HG02973 (cell line): ENCODE data around the gene SDK2.

ENCODE experiments used
- ATAC-seq: cut with Tn5 transposase; IDR thresholded peaks from one replicate; pipeline ENCODE4 v1.9.1; 2021; ENCODE audit warnings: moderate library complexity; ENCODE audit not compliant: unreplicated experiment

Gene SDK2

DNA sequence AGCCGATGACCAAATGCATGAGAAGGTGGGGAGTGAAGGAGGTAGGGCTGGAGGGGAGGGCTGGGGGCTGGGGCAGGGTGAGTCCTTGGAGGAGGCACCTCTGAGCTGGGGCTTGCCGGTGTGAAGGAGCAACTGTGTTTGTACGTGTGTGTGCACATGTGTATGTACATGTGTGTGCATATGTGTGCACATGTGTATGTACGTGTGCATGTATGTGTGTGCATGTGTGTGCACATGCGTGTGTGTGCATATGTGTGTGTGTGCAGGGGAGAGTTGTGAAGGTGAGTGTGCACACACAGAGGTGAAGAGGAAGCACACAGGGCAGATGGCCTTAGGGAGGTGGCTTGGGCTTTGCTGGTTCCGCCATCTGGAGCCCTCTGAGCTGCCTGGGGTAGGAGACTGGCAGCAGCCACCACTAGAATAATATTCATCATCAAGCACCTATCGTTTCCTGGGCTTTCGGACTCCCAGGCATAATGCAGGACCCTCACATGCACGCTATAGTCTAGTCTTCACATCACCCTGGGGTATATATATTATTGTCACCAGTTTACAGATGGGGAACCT lies 211.5 kb downstream of the SDK2 start:
- no peak for ATAC-seq

DNA sequence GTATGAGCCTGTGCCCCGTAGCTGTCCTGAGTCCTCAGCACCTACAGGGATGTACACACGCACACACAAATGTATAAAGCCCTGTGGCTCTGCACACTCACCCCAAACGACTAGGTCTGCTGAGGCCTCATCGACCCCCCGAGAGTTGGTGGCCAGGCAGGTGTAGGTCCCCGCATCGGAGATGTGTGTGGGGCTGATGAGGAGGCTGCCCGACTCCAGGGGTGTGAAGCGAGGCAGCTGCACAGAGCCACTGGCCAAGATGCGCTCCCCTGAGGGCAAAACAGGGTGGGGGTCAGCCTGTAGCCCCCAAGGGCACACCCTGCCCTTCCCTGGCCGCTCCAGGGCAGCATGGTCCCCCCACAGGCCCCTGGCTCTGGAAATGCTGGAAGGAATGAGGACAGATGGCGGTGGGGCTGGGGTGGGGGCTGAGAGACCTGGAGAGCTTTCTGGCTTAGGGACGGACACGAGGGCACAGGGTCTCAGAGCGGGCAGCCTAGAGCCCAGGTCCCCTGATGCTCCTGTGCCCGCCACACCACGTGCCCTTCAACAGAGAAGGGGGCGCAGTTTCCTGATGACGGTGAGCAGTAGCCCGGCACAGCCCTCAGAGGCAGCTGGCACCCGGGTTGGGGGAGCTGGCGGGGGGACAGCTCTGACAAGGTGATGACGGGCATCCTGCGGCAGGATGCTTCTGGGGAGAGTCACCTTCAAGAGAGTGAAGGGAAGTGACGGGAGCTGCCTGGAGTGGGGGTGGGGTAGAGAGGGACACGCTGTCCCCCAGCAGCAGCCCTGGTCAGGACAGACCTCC lies 212.6 kb downstream of the SDK2 start:
- no peak for ATAC-seq

DNA sequence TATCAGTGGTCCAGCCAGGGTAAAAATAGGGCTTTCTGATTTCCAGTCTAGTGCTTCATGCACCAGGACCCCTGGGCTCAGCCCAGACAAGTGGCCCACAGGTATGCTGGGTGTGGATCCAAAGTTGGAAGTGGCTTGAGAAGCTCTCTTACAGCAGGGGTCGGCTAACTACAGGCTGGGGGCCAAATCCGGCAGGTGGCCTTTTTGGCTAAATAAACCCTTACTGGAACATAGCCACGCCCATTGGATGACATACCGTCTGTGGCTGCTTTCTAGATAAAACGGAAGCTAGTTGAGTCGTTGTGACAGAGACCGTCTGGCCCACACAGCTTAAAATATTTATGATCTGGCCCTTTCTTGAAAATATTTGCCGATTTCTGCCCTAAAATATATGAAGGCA lies 213.4 kb downstream of the SDK2 start:
- no peak for ATAC-seq

DNA sequence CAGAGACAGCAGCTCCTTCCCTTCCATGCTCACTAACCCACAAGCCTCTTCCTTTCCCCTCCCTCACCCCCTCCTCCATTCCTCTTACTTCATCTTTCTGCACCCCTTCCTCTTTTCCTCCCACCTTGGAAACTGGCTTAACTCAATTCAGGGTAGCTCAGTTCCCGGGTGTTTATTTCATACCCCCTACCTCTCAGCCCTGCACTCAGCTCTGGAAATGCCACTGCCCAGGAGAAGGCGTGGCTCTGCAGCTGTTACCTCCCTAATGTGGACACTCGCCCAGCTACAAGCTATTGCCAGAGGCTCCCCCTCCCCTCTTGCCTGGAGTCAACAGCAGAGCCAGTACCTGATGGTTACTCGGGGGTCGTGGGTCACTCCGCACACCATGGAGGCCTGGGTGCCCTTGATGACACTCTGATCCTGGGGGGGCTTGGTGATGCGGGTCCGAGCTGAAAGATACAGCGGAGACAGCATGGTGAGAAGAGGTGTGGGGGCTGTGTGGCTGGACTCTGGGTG lies 214.0 kb downstream of the SDK2 start:
- ATAC-seq: no peak

DNA sequence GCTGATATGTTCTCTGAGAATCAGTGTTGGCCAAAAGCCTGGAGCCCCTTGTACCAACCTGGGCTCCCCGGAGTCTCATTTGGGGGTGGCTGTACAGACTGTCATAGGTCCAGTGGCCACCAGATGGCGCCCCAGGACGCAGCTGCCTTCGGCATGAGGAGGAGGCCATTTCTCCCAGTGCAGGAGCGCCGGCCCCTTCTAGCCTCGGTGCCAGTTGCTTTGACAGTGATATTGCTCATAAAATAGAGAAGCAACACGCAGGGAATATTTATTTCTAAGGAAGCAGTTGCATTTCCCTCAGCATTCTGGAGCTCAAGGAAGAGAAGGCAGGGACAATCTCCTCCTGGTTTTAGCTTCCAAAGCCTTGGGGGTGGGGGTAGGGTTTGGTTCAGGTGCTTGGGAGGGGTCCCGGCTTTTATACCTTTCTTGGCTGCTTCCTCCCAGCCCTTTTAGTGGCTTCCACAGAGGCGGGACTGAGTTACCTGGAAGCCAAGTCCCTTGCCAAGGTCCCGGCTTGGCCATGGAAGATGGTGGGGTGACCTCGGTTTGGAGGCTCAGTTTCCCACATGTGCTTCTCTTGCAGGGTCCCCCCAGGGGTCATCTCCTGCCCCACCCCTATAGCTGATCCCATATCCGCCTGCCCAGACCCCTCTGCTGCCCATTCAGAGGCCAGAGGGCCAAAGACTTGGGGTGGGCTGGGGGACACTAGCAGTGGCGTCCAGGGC lies 214.6 kb downstream of the SDK2 start:
- ATAC-seq: peak; percentile 81

DNA sequence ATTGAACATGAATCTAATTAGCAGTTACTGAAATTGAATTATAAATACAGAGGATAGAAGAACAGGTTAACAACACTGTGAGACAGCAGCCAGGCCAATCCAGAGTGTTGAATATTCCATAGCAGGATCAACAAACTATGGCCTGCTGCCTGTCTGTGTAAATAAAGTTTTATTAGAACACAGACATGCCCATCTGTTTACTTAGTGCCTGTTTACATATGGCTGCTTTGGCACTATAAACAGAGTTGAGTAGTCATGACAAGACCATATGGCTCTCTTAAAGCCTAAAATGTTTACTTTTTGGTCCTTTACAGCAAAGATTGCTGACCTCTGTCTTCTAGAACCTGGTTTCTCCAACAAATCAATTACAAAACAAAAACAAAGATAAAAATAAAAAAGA lies 217.0 kb downstream of the SDK2 start:
- ATAC-seq: no peak

DNA sequence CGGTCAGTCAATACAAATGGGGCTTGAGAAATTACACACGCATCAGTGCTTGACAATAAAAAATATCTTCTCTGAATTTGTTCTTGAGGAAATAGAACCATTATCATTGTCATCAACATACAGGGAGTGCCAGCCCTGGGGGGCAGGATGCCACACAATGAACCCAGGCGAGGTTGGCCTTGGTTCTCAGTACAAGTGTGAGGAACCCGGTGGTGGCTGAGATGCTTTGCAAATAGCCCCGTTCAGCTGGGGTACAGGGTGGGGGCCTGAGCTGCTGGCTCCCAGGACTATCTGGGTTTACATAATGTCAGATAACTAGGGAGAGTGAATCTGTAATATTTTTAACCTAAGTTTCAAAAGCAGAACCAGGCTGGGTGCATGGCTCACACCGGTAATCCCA lies 219.7 kb downstream of the SDK2 start:
- no peak for ATAC-seq

DNA sequence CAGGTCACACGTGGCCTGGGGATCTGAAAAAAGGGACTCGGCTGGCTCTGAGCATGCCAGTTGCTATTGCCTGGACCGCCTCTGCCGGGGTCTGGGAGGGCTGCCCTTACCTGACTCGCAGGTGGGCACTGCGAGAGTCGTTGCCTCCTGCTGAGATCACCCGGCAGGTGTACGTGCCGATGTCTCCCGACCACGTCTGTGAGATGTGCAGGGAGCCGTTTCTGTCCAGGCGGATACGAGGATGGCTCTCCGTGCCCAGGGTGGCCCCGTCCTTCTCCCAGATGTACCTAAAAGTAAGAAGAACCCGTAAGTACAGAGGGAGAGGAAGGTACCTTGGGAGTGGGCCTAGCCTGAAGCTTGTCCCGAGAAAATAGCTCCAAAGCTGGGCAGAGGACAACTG lies 220.4 kb downstream of the SDK2 start:
- ATAC-seq: no peak

DNA sequence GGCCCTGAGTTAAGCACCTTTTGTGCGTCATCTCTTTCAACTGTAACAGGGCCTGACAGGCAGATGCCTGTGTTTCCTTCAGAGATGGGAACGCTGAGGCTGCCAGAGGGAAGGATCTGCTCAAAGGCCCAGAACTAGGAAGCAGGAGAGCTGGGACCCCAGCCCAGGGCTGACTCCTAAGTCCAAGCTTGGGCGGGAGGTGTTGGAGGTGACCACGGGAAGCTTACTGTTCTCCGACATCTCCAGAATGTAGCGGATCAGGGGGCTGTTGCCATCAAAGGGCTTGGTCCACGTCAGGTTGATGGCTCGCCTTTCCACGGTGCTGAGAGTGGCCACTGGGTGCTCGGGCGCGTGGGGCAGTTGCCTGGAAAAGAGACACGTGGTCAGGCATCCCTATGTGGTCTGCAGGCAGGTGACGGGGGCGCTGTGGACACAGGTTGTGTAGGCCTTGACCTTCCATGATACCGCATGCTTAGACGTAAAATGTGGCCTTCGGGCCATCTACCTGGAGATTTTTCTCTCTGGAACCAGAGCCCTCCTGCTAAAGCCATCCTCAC lies 221.0 kb downstream of the SDK2 start:
- no peak for ATAC-seq

DNA sequence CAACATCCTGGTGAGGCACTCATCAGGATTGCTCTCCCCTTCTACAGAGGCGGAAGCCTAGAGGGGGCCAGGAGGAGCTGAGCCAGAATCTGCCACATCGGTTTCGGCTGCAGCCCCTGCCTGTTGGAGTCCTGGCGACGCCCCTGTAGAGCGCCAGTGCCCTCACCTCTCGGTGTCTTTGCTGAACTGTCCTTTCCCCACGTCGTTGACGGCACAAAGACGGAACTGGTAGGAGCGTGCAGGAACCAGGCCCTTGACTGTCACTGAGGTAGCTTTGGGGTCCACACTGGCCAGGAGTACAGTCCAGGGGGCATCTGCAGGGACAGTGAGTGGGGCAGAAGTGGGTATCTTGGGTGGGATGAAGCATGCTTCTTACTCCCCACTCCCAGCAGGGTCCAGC lies 222.1 kb downstream of the SDK2 start:
- ATAC-seq: no peak

DNA sequence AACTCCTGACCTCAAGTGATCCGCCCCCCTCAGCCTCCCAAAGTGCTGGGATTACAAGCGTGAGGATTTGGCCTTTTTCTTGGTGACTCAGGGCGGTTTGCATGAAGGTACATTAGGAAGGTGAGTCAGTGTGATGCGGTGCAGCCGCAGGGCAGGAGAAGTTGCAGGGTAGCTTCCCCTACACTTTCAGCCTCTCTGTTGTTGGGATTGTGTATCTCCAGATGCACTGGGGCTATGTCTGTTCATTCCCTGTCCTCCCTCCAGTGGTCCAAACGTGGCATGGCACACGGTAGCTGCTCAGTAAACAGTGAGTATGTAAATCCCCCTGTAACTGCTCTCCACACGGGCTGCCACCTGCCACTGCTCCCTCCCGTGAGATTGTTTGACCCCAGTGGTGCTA lies 223.3 kb downstream of the SDK2 start:
- no peak for ATAC-seq

DNA sequence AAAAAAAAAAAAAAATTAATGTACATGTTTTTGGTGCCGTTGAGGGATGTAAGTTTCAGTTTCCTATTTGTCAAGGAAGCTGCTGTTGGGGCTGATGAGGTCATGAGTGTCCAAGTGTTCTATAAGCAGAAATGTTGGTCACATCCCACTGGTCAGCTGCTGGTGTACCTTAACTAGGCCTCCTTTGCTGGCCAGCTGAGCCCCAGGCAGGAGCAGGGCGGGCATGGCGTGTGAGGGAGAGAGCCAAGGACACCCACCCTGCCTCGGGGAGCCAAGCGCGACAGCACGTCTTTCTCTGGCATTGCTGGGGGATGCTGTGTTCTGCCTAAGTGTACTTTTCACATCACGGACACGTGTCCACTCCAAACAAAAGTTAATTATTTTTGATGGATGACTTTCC lies 224.4 kb downstream of the SDK2 start:
- no peak for ATAC-seq

DNA sequence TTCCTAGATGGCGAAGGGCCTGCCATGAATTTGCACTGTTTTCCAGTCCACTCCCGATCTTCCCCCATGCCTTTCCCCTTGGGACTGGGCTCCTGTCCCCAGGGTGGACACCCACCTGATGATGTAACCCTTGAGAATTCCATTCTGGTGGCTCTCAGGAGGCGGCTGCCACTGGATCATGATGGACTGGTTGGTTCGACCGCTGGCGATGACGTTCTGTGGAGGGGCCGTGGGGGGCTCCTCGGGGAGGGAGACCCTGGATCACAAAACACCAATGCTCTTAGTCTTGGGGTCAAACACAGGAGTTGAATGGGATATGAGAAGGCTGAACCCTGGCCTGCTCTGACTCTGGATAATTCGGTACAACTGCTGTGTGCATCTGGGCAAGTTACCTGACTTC lies 225.2 kb downstream of the SDK2 start:
- ATAC-seq: no peak

DNA sequence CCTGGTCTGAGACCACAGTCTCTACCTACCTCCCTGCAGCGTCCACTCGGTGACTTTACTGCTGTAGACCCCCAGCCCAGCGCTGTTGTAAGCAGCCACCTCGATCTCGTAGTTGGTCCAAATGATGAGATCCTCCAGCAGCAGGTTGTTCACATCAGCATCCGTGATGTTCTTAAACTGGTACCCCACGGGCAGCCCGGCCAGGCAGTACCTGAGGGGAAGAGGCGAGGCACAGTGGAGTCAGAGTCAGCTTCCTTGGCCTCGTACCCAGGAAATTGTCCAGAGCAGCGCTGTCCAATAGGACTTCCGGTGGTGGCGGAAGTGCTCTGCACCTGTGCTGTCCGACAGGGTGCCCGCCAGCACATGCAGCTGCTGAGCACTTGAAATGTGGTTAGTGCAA lies 228.5 kb downstream of the SDK2 start:
- no peak for ATAC-seq

DNA sequence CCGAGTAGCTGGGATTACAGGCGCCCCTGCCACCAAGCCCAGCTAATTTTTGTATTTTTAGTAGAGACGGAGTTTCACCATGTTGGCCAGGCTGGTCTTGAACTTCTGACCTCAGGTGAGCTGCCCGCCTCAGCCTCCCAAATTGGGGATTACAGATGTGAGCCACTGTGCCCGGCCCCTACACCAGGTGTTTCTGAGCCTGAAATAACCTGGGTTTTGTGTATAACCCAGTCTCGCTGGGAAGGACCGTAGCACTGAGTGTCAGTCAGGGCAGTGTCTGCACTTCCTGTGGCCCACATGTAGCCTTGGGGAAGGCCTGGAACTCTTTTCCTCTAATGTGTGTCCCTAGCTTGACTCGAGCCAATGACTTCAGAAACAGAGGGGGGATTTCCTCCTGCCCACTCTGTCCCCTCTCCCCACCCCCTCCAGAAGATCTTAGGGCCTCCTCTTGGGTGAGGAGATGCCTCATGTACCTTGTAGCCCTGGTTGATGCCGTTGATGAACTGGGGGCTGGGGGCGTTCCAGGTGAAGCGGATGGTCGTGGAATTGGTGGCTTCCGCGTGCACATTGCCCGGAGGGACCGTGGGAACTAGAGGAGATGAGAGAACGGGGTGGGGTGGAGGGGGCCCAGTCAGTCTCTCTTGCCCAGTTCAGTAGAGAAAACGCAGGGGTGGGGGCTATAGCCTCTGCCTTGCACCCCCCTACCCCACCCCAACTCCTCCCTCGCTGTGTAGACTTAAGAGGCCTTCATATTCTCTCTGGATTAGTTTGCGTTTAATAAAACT lies 229.9 kb downstream of the SDK2 start:
- no peak for ATAC-seq

DNA sequence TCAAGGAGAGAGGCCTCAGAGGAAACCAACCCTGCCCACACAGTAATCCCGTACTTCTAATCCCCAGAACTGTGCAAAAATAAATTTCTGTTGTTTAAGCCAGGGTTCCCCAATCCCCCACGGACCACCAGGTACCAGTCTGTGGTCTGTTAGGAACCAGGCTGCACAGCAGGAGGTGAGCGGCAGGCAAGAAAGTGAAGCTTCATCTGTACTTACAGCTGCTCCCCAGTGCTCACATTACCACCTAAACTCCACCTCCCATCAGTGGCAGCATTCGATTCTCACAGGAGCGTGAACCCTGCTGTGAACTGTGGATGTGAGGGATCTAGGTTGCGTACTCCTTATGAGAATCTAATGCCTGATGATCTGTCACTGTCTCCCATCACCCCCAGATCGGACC lies 231.3 kb downstream of the SDK2 start:
- no peak for ATAC-seq

DNA sequence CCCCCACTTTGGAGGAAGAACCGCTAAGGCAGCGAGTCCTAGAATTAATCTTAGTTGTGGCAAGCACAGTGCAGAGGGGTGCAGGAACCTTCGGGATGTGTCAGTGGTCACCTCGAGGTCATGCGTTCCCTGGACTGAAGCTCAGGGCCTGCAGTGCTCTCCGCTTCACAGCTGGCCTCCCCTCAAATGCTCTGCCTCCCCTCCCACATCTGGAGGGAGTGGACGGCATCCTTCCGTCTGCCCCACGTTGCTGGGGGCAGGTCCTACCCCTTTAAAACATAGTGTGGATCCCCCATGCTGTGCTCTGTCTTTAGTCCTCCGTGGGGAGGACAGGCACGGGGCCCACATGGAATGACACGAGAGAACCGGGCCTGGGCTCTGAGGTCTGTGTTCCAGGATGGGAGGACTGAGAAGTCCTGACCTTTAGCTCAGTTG lies 232.9 kb downstream of the SDK2 start:
- no peak for ATAC-seq

DNA sequence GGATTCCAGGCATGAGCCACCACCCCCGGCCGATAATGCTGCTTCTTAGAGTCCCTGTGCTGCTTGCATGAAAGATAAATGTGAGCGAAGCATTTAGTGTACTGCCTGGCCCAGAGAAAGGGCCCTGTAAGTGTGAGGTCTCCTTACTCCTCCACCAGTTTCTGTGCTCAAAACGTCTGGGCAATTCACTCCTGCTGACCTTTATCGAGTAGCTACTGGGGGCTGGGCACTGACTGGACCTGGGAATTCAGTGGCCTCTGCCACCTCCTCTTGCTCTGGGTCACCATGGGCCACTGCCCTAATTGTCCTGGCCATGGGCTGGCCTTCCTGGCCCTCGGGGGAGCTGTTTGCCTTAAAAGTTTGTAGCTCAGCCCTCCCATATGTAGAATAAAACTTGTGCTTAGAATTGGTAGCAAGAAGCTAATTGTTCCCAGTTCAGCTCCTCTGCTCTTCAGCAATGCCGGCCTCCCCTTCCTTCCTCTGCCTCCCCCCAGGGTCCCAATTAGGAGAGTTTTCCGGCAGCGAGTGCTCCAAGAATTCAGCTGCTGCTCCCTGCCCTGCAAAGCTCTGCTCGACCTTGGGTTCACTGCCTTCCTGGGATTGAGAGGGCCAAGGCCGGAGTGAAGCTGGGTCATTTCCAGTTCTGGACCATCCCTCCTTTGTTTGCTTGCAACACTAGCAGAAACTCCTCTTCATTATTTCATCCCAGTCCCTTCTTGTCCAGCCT lies 233.5 kb downstream of the SDK2 start:
- ATAC-seq: no peak

DNA sequence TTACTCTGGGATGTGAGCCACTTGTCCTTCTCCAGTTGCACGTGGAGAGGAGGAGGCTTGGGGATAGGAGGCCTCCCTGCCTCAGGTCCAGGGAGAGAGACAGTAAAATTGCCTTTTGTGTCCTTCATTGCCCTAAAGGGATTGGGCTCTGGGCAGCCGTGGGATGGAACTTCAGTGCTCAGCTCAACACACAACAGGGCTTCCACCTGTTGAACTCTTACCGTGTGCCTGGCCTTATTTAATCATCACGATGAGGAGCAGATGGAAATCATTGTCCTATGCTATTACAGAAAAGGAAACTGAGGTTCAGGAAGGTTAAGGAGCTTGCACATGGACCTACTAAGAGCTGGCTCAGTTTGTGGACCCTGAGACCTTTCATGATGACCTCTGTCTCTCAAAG lies 240.0 kb downstream of the SDK2 start:
- ATAC-seq: no peak

DNA sequence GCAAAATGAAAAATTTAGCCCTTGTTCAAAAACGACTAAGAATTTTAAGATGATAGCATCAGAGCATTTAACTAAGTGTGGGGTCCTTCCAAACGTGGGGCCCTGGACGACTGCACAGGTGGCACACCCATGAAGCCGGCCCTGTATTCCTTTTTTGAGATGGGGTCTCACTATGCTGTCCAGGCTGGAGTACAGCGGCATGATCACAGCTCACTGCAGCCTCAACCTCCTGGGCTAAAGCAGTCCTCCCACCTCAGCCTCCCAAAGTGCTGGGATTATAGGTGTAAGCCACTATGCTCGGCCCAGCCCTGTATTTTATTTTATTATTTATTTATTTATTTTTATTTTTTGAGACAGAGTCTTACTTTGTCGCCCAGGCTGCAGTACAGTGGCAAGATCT lies 241.8 kb downstream of the SDK2 start:
- no peak for ATAC-seq
